ENCODE data around the gene ARHGEF12.

- TF ChIP-seq CTCF (IDR thresholded peaks at IDR 0.05) (no peak), POLR2A (IDR thresholded peaks at IDR 0.05) (no peak)
Observed at GRCh38 chr11:120333801-120334200, 2.4 kb upstream of the ARHGEF12 start.

Data from uterus (tissue), 2 donors.